OCI-LY3 (cell line): Measurements from ENCODE around the gene NECAB3.

ENCODE experiments used
- CTCF ChIP-seq: fragments of 200-600, 300-600 bp; sonication (generic); IDR thresholded peaks from 2 replicates; pipeline ENCODE4 v1.5.1; 2014; ENCODE audit warnings: antibody characterized with exemption, low read length, low read depth
- EZH2phosphoT487 ChIP-seq: fragments of 200-600 bp; shearing (Covaris generic); IDR thresholded peaks from 2 replicates; pipeline ENCODE4 v1.6.1; 2018; ENCODE audit warnings: antibody characterized with exemption, mixed run types, low read depth

- no peak for TF ChIP-seq CTCF
- TF ChIP-seq EZH2phosphoT487, result no peak
These were observed 5.0 kb downstream of the NECAB3 start for GRCh38 chr20:33669224-33669623.
